Measurements from ENCODE around the gene TTLL10.
A peak's percentile ranks its signal among the peaks of the same experiment; 100 is the strongest.

The TTLL10 gene

GRCh38 chr1:1173793-1174415 lies at the start of gene TTLL10:
TTLL10 (plus strand) TSS chr1:1173880; CDS start chr1:1179216, 5,336 bp downstream.
- DNase-seq (ENCODE audit: low read depth, low spot score) = peak; percentile 23

- DNase-seq (ENCODE audit: low read depth, low spot score) = no peak
Observed at GRCh38 chr1:1124508-1124785, 49.2 kb upstream of the TTLL10 start.

GRCh38 chr1:1124786-1125642 lies 48.7 kb upstream of the TTLL10 start:
- DNase-seq (ENCODE audit: low read depth, low spot score) = no peak

- DNase-seq (ENCODE audit: low read depth, low spot score) = no peak
Observed at GRCh38 chr1:1125945-1126344, 47.7 kb upstream of the TTLL10 start.

GRCh38 chr1:1127551-1128451 lies 45.9 kb upstream of the TTLL10 start:
- no peak for DNase-seq (ENCODE audit: low read depth, low spot score)

GRCh38 chr1:1128454-1129139 lies 45.1 kb upstream of the TTLL10 start:
- no peak for DNase-seq (ENCODE audit: low read depth, low spot score)

- no peak for DNase-seq (ENCODE audit: low read depth, low spot score)
Observed at GRCh38 chr1:1129381-1129821, 44.3 kb upstream of the TTLL10 start.

GRCh38 chr1:1130206-1131120 lies 43.2 kb upstream of the TTLL10 start:
- DNase-seq (ENCODE audit: low read depth, low spot score) = no peak

GRCh38 chr1:1132042-1132950 lies 41.4 kb upstream of the TTLL10 start:
- no peak for DNase-seq (ENCODE audit: low read depth, low spot score)

- no peak for DNase-seq (ENCODE audit: low read depth, low spot score)
Observed at GRCh38 chr1:1132956-1133750, 40.5 kb upstream of the TTLL10 start.

GRCh38 chr1:1134300-1134970 lies 39.2 kb upstream of the TTLL10 start:
- no peak for DNase-seq (ENCODE audit: low read depth, low spot score)

- no peak for DNase-seq (ENCODE audit: low read depth, low spot score)
Observed at GRCh38 chr1:1135339-1136136, 38.1 kb upstream of the TTLL10 start.

GRCh38 chr1:1136547-1137230 lies 37.0 kb upstream of the TTLL10 start:
- no peak for DNase-seq (ENCODE audit: low read depth, low spot score)

GRCh38 chr1:1137256-1138045 lies 36.2 kb upstream of the TTLL10 start:
- DNase-seq (ENCODE audit: low read depth, low spot score) = peak; percentile 46

GRCh38 chr1:1140673-1141072 lies 33.0 kb upstream of the TTLL10 start:
- no peak for DNase-seq (ENCODE audit: low read depth, low spot score)

Data from activated CD4-positive, CD25-positive, alpha-beta regulatory T cell treated with anti-CD3 and anti-CD28 coated beads, Interleukin-2, amount 50 U/mL, for 16 hours (primary cell).